ENCODE results near the gene ZNF639.

ZNF639 gene

DNA sequence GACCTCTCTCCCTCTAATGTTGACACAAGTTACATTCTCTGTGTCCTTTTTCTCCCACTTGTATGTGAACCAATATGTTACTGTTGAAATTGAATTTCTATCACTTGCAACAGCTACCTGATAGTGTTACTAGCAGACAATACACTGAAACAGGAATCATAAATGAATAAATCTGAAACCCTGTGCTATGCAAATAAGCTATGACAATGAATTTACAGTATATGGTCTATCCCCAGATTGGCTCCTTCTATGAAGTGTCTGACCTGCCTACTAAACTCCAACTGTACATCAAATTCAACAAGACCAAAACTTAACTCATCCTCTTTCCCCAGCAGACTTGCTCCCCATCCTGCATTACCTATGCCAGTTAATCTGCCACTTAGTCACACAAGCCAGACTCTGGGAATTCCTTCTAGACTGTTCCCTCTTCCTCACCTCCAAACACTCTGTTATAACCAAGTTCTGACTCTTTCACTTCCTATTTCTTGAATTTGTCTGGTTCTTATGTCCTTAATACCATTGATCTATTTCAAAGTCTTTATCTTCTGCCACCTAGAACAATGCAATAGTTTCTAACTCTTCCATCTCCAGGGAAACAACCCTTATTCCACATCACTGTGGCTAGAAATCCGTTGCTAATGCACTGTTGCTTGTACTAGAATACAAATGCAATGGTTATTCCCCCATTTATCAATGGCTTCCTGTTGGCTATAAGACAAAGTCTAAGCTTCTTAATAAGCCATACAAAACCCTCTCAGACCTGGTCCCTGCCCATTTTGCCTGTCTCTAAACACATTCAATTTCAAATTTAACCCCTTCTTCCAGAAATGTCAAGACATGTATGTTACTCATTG is 13.4 kb upstream of the ZNF639 start:
- DNase-seq (ENCODE audit: low read depth, low spot score) = no peak

GRCh38 chr3:179318876-179319275 is 4.0 kb upstream of the ZNF639 start:
- no peak for DNase-seq (ENCODE audit: low read depth, low spot score)

GRCh38 chr3:179321668-179322285 is 1.1 kb upstream of the ZNF639 start:
- peak; percentile 43 for DNase-seq (ENCODE audit: low read depth, low spot score)

GRCh38 chr3:179323197-179324110 is 623 bp downstream of the ZNF639 start:
- DNase-seq (ENCODE audit: low read depth, low spot score) = peak; percentile 29

GRCh38 chr3:179324270-179324754 is 1.5 kb downstream of the ZNF639 start:
- no peak for DNase-seq (ENCODE audit: low read depth, low spot score)

DNA sequence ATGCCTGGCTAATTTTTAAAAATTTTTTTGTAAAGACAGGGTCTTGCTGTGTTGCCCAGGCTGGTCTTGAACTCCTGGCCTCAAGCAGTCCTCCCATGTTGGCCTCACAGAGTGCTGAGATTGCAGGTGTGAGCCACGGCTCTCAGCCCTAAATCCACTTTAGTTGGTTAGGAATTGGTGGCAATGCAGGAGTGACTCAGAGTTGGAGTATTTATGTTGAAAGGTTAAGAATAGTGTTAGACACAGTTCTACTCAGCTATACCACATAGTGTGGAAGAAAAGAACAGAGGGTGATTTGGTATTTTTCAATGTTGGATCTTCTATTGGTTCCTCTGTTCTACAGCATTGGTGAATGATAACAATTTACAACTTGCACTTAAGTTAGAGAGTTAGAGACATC is 7.6 kb downstream of the ZNF639 start:
- no peak for DNase-seq (ENCODE audit: low read depth, low spot score)

DNA sequence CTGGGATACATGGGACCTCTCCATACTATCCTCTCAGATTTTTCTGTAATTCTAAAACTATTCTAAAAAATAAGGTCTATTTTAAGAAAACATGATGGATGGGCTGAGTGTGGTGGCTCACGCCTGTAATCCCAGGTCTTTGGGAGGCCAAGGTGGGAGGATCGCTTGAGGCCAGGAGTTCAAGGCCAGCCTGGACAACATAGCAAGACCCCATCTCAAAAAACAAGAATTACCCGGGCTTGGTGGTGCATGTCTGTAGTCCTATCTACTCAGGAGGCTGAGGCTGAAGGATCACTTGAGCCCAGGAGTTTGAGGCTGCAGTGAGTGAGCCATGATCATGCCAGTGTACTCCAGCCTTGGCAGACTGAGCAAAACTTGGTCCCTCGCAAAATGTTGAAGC is 9.4 kb downstream of the ZNF639 start:
- no peak for DNase-seq (ENCODE audit: low read depth, low spot score)

- DNase-seq (ENCODE audit: low read depth, low spot score) = no peak
These were observed 10.3 kb downstream of the ZNF639 start for GRCh38 chr3:179333084-179333483.

DNA sequence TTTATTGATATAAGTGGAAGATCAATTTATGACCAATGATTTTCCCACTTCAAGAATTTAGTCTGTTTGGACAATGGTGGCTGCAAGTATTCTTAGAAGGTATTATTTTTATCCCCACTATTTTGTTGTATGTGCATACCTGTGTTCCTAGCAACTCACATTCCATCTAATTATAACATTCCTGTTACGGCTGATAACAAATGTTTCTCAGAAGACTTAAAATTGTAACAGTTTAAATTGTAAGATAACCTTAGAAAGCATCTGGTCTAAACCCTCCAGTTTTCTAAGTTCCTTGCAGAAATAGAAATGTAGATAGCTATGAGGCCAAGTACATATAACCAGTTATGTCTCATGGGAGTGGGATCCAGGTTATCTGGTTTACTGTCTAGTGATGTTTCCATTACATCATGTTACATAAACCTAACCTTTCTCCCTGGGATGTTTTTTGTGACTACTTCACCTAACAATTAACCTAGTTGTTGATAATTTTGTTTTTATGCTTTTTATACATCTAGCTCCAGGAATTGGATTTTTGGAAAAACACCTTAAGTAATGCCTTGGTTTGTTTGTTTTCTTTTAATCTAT is 13.6 kb downstream of the ZNF639 start:
- no peak for DNase-seq (ENCODE audit: low read depth, low spot score)

DNA sequence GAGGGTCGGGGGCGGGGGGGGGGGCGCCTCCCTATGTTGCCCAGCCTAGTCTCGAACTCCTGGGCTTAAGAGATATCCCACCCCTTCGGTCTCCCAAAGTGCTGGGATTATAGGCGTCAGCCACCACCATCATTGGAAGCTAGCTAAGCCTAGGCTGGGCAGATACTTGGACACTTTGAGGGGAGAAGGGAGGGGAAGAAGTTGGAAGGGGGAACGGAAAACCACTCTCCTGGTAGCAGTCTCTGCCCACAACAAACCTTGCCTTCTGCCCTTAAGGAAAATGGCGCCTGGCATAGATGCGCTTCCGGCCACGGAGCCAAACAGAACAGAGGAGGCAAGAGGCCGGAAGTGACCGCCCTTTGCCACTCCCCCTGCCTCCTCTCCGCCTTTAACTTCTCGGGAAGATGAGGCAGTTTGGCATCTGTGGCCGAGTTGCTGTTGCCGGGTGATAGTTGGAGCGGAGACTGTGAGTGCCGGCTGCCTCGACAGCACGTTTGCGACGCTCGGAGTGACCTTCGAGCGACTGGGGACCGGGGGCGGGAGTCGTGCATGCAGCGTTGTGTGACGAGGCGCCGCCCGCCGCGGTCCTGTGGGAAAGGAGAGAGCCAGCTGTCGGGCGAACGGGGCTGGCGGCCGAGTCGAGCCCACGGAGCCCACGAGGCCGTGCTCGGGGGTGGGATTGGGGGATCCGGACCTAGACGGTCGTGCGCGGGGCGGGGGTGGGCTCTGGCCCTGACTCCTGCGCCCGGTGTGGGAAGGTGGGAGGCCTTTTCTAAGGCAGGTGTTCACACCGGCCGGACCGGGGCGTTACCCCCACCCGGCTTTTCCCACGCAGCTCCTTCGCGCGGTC is 24.7 kb downstream of the ZNF639 start, which contains the start of gene MFN1:
Gene MFN1, plus strand, starts transcription at position 365 of the 850 bp plus-strand sequence. CDS start 1,143 bp downstream, outside the sequence.
- DNase-seq (ENCODE audit: low read depth, low spot score) = peak; percentile 91

- DNase-seq (ENCODE audit: low read depth, low spot score) = no peak
These were observed 25.6 kb downstream of the ZNF639 start for GRCh38 chr3:179348325-179349013.

DNA sequence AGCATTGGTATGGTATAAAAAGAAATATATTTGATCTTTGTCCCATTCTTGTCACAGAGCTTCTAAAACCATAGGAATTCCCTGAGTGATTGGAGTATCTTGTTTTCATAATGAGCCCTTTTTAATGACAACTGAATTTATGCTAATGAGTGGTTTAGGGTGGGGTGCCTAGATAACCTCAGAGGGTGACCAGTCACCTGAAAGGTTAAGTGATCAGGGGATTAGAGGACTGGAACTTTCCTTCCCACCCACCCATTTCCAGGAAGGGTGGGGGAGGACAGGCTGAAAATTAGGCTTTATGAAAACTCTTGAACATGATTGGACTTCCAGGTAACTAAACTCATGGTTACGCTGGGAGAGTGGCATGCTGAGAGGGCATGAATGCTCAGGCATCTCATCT is 33.2 kb downstream of the ZNF639 start:
- DNase-seq (ENCODE audit: low read depth, low spot score) = no peak

DNA sequence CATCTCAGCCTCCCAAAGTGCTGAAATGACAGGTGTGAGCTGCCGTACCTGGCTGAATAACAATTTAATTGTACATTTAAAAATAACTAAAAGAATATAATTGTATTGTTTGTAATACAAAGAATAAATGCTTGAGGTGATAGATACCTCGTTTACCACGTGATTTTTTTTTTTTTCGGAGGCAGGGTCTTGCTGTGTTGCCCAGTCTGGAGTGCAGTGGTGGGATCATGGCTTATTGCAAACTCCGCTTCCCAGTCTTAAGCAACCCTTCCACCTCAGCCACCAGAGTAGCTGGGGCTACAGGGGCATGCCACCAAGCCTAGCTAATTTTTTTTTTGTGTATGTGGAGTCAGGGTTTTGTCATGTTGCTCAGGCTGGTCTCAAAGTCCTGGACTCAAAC is 40.5 kb downstream of the ZNF639 start:
- no peak for DNase-seq (ENCODE audit: low read depth, low spot score)

DNA sequence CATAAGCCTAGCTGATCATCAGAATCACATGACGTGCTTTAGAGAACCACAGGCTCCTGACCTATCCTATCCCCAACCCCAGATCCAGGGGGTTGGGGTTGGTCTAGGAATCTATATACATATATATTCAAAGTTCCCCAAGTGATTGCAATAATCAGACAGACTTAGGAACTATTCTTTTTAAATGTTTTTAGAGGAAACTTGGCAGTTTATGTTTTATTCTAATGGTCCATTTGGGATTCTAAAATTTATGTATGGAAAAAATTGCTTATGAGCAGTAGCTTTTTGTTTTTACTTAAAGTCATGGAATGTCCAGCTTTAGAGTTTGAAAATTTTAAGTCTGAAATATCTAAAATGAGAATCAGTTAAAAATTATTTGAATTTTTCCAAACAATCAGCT is 46.8 kb downstream of the ZNF639 start:
- no peak for DNase-seq (ENCODE audit: low read depth, low spot score)

GRCh38 chr3:179373938-179374337 is 51.1 kb downstream of the ZNF639 start:
- DNase-seq (ENCODE audit: low read depth, low spot score) = no peak

DNA sequence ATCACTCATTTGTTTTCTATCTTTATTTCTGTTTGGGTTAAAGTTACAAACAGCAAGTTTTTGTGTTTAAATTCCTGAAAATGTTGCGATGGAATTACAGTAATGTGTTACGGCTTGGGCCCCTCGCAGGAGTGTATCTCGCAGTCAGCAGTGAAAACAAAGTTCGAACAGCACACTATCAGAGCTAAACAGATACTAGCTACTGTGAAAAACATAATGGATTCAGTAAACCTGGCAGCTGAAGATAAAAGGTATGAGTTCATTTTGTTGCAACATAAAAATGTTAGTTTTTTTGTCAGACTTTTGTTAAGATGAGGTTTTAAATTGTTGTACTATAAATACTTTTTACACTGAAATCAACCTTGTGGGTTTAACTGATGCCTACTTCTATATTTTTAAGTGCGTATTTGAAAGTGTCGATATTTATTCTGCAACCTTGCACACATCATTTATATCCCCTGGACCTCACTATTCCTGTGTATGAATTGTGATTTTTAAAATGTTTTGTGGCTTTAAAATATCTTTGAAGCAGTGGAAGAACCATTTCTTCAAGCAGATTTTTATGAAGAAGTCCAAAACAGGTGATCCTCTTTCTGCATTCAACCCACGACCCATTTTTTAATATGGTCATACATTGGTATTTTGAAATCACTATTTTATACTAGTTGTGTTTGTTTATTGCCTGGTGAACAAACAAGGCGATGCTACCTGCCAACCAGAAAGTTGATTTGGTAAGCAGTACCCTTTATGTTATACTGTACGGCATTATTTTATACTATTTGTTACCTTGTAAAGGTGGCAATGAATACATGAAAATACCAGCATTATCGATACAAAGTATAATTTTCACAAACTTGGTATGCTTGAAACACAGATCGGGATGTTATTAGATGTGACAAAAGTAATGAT is 52.5 kb downstream of the ZNF639 start:
- no peak for DNase-seq (ENCODE audit: low read depth, low spot score)

DNA sequence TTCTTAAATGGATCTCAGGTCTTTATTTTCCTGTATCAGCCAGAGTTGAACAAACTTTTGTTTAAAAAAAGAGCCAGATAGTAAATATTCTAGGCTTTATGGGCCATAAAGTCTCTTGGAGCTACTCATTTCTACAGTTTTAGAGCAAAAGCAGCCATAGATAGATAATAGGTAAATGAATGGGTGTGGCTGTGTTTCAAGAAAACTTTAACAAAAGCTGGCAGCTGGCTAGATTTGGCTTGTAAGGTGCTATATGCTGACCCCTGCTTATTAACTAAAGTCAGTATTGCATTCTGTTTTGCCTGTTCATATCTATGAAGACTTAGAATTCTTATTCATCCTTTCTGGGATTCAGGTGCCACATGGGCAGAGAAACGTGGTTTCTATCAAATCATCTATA is 53.6 kb downstream of the ZNF639 start:
- no peak for DNase-seq (ENCODE audit: low read depth, low spot score)
